Activated naive CD8-positive, alpha-beta T cell treated with anti-CD3 and anti-CD28 coated beads, Interleukin-2, amount 50 U/mL, for 16 hours (primary cell): ENCODE measurements around the gene ADAMTS7.
"Not testable (repeated sequence)": the region's sequence is repeated elsewhere in the genome, so short reads cannot be mapped to it uniquely, and the experiment has no call there.

Experiments
- DNase-seq: peaks from one replicate; pipeline ENCODE4 v3.0.0-alpha.2; 2020; ENCODE audit warnings: low read depth, low spot score

The ADAMTS7 gene

DNA sequence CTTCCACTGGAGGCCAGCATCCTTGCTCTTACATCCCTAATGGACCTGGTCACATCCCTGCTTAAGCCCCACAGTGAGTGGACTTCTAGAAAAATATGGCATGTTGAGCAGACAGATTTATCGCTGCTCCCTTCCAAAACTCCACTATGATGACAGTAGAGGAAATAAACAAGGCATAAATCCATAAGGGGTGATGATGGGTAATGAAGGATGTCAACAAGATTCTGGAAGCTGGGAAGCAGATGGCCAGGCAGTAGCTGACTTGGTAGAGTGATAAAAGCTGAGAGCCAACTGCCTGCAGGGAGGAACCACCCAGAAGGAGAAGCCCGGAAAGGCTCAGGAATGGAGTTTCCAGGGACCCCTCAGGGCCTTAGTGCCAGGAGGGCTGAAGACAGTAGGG, 28.9 kb downstream of the ADAMTS7 start:
- DNase-seq: not testable (repeated sequence)

GRCh38 chr15:78781381-78781780, 29.9 kb downstream of the ADAMTS7 start:
- DNase-seq: not testable (repeated sequence)

GRCh38 chr15:78779975-78780374, 31.3 kb downstream of the ADAMTS7 start:
- not testable (repeated sequence) for DNase-seq

DNA sequence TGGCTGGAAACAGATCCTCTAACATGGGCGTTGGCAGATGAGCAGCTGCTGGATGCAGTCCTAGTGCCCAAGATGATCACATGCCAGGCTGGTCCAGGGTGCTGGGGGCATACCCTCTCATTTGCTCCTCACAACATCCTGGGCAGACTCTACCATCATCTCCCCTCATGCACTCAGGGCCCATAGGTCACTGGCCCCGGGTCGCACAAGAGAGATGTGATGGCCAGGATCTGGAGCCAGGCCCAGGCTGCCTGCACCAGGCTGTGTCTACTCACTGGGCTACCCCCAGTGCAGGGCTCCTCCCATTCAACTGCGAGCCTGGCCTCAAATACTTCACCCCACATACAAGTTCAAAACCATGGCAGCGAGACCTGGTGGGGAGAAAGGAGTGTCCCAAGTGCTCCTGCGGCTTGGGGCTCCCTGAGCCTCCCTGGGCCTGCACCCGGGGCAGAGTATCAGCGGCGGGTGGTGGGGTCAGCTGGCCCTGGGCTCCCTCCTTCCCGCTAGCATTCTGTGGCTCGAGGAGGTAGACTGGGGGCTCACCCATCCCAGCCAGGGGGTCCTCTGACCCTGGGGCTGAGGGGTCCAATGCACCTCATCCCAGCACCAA, 32.0 kb downstream of the ADAMTS7 start:
- DNase-seq: not testable (repeated sequence)

DNA sequence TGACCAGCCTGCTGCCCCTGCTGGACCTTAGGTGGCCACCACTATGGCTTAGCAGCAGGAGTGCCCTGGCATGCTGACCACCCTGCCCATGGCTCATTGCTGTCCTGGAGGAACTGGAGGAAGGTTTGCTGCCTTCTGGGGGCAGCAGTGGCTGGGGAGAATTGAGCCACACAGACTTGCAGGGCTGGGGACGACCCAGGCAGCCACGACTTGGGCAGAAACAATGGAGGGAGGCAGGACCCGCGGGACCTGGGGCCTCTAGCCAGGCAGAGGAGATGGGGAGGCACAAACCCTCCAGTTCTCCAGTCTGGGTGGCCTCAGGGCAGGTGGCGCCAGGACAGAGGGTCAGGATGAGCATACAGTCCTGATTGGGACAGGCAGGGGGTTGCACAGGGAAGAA, 32.8 kb downstream of the ADAMTS7 start:
- DNase-seq: no peak

- not testable (repeated sequence) for DNase-seq
Observed at GRCh38 chr15:78777953-78778345, 33.3 kb downstream of the ADAMTS7 start.

DNA sequence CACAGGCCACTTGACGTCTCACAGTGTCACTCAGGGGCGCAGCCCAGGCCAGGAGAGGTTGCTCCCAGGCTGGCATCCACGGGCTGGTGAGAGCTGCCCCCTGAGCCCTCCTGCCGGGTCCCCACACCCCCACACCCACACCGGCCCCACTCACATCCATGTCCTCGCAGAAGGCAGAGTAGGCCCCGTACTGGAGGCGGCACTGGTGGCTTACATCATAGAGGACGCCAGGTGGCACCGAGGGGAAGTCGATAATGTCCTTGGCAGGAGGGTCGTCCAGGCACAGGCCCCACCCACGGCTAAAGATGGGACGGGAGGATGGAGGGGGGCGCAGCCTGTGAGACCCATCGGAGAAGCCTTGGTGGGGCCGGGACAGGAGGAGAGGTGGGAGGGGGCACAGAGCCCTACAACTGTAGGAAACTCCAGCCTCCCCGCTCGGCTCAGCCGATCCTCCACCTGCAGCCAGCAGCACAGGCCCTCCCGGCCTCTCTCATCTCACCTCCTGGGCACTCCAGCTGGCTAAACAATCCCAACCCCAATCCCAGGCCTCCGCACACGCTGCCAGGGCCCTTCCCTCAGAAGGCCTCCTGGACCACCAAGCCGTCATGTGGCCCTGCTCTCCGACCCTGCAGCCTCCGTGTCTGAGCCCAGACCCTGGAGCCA, 33.8 kb downstream of the ADAMTS7 start:
- DNase-seq: not testable (repeated sequence)

- DNase-seq: not testable (repeated sequence)
Observed at GRCh38 chr15:78776046-78776925, 35.0 kb downstream of the ADAMTS7 start.

DNA sequence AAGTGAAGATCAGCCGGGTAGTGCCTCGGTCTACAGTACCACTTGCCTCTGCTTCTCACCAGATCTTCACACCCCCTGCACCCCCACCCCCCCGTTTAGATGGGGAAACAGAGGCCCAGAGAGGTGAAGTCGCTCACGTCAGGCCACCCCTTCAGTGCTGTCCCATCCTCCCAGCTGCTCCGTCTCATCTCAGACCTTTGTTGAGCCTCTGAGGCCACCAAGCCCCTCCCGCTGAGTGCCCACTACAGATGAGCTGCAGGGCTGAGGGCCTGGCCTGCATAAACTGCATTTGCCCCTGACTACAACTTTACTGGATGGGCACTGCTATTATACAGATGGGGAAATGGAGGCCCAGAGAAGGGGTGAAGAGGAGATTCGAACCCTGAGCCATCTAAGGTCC, 35.8 kb downstream of the ADAMTS7 start:
- no peak for DNase-seq

DNA sequence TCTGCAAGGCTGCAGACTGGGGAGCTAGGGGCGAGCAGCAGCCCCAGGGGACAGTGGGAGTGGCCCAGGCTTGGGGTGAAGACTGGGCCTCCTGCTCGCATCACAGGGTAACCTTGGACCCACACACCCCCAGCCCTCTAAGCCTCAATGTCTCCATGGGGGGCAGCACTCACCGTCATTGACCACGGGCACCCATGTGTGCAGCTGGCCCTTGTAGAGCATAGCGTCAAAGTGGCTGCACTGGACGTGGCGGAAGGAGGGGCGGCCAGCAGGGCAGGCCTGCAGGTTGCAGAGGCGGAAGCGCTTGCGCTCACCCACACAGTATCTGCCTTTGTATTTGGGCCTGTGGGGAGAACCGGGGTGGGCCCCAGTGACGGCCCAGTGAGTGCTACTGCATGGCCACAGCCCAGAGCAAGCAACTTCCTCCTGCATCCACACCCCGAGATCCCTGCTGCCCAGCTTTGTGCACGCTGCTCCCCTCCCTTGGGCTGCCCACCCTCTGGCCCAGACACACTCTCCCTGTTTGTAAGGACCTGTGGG, 36.7 kb downstream of the ADAMTS7 start:
- DNase-seq: not testable (repeated sequence)

DNA sequence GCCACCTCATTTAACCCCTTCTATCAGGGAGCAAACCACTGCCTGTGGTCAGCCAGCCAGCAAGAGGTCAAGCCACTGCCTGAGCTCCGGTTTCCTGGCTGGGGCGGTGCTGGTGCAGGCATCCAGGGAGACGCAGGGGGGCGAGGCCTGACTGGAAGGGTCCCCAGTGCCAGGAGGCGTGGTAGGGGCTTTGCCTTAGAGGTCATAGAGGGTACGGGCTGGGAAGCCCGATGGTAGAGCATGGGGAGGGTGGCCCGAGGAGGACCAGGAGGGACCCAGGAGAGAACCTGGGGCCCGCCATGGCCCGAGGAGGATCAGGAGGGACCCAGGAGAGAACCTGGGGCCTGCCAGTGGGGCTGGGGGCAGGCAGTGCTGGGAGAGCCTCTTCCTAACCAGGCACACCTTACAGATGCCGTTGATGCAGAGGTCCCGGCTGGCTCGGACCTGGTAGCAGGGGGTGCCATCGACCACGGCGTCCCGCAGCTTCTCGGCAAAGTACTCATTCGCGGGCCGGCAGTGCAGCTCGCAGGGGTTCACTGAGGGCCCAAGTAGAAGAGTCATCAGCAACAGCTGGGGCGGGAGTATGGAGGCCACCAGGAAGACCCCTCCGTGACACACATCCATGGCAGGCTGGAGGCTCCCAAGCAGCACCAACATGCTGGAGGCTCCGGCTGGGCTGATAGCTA, 37.4 kb downstream of the ADAMTS7 start:
- DNase-seq: not testable (repeated sequence)

GRCh38 chr15:78772738-78773137, 38.5 kb downstream of the ADAMTS7 start:
- no peak for DNase-seq

- not testable (repeated sequence) for DNase-seq
Observed at GRCh38 chr15:78771436-78772000, 39.7 kb downstream of the ADAMTS7 start.

DNA sequence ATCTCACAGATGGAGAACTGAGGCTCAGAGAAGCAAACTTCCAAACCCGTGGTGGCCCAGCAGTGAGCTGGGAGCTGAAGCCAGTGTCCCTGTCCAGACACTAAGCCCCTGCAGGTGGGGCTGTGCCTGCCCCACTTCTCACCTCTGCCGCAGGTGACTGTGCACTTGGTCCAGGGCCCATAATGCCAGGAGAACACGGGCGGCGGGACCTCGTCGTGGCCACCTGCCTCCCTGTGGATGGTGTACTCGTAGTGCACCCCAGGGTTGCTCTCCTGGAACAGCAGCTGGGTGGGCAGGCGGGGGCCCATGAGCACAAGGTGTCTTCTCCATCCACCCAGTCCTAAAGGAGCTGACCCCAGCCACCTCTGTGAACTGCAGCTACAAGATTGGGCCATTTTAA, 40.2 kb downstream of the ADAMTS7 start:
- not testable (repeated sequence) for DNase-seq

DNA sequence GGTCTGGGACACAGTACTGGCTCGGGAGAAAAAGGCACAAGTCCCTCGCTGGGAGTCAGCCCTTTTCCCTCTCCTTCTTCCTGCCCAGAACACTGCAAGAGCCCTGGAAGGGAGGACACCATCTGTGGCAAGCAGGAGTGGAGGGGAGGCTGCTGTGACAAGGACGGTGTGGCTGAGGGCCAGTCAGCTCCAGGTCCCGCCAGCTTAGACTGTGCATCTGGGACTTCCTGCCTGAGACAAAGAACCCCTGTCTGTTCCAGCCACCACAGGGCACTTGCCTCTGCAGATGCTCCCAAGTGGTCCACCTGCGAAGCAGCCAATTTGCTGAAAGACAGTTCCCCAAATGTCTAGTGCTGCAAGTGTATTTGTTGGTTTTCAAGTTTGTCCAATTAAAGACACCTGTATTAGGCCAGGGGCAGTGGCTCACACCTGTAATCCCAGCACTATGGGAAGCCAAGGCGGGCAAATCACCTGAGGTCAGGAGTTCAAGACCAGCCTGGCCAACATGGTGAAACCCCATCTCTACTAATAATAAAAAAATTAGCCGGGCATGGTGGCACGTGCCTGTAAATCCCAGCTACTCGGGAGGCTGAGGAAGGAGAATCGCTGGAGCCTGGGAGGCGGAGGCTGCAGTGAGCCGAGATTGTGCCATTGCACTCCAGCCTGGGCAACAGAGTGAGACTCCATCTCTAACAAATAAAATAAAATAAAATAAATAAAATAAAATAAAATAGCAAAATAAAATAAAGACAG, 41.6 kb downstream of the ADAMTS7 start:
- not testable (repeated sequence) for DNase-seq

DNA sequence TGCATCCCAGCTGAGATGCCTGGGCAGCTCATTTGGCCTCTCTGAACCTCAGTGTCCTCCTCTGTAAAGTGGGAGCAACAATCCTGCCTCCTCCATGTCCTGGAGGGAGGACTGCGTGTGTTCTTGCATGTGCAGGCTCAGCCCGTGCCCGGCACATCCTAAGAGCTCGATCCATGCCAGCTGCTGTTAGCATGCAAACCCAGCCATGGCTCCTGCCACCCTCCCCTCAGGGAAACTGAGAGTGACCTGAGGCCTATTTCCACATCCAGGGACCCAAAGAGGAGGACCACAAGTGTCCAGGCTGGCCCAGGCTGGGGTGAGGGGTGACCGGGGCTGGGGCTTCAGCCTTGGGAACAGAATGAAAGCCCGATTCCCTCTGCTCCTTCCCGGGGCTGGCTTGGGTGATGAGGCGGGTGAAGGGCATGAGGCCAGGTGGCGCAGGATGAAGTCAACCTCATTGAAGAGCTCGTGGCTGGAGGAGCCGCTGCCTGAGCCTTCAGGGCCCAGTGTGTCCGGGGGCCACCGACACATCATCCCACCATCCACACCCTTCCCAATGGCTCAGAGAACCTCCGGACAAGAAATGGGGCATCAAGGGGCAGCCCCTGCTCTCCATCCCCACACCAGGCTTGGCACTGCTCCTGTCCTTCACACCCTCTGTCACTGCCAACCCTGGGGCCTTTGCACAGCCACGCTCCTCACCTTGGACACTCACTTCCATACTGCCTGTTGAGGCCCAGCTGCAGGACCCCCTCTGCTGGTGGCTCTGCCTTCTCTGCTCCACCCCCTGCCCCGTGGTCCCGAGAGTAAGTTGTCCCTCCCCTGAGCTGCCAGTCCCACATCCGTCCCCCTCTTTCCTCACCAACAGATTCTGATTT, 42.5 kb downstream of the ADAMTS7 start:
- DNase-seq: no peak

- DNase-seq: no peak
Observed at GRCh38 chr15:78768096-78768495, 43.2 kb downstream of the ADAMTS7 start.

GRCh38 chr15:78767331-78767951, 43.8 kb downstream of the ADAMTS7 start:
- DNase-seq: no peak

DNA sequence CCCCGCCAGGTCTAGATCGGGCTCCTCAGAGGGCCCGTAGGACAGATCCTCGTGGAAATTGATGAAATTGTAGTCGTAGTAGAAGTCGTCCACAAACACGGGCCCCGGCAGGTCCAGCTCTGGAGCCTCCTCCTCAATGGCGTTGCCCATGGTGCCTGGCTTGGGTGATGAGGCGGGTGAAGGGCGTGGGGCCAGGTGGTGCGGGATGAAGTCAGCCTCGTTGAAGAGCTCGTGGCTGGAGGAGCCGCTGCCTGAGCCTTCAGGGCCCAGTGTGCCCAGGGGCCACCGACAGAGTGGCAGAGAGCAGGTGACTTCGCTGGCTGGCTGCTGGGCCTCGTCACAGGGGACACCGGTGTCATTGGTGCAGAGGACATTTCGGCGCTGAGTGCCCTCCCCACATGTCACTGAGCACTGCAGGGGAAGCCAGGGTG, 44.6 kb downstream of the ADAMTS7 start:
- not testable (repeated sequence) for DNase-seq
